ENCODE data around the gene RTN4R.

The RTN4R gene

GRCh38 chr22:20198557-20199319 lies 69.4 kb downstream of the RTN4R start:
- DNase-seq, result no peak

GRCh38 chr22:20197407-20198030 lies 70.6 kb downstream of the RTN4R start:
- no peak for DNase-seq

GRCh38 chr22:20196094-20196842 lies 71.8 kb downstream of the RTN4R start:
- DNase-seq, result no peak

- DNase-seq, result no peak
These were observed 73.2 kb downstream of the RTN4R start for GRCh38 chr22:20194681-20195593.

- DNase-seq, result no peak
These were observed 74.2 kb downstream of the RTN4R start for GRCh38 chr22:20193761-20194494.

- no peak for DNase-seq
These were observed 75.0 kb downstream of the RTN4R start for GRCh38 chr22:20192972-20193760.

- no peak for DNase-seq
These were observed 75.7 kb downstream of the RTN4R start for GRCh38 chr22:20192293-20192971.

GRCh38 chr22:20191803-20192202 lies 76.3 kb downstream of the RTN4R start:
- no peak for DNase-seq

All from fibroblast of skin of scalp (primary cell).